ENCODE measurements around the gene UST. TPM values are rescaled to one million over a fixed set of nuclear protein-coding genes. Genes with fewer than 3 reads are reported as not detected.
"Not testable (repeated sequence)": the region's sequence is repeated elsewhere in the genome, so short reads cannot be mapped to it uniquely, and the experiment has no call there.

Gene UST
- total RNA-seq, 1 experiment from 2014 or later, result 3.9 TPM

- BruUV-seq (replicated peaks), result no TSS peak
- Histone ChIP-seq H2AFZ (ENCODE audit: low read length) (no peak overlapping the region), H3K9me2 (replicated peaks; ENCODE audit: low read length) (no peaks in the 10 kb centered on the region), H3K27ac (ENCODE audit: low read length) (no peak overlapping the region), H3K79me2 (ENCODE audit: low read length) (no peaks in the 10 kb centered on the region), H3K4me2 (ENCODE audit: low read length) (no peak overlapping the region), H3K9me3 (ENCODE audit: low read length) (no peaks in the 10 kb centered on the region), H3K4me1 (ENCODE audit: insufficient read depth, low read length) (peaks cover 34% of the 10 kb centered on the region), H3K36me3 (ENCODE audit: low read depth, low read length) (0 out of 2 replicates have a peak, but pooled peaks cover 5% of the 10 kb centered on the region), H3K9ac (ENCODE audit: low read length) (no peak overlapping the region), H3F3A (ENCODE audit: low read length, unreplicated experiment) (no peaks in the 10 kb centered on the region), H3K27me3 (ENCODE audit: low read length) (no peaks in the 10 kb centered on the region), H3K4me3 (ENCODE audit: low read length) (no peak overlapping the region), H4K20me1 (ENCODE audit: low read length) (no peaks in the 10 kb centered on the region)
- ATAC-seq (no peak), DNase-seq (no peak)
- intact Hi-C loops (cut with micrococcal nuclease), result no loop called here
- POLR2A ChIA-PET (ENCODE audit: unreplicated experiment), result no interaction called here
- CTCF ChIA-PET, result no interaction called here
- no peak for TF ChIP-seq EZH2 (IDR thresholded peaks at IDR 0.05; ENCODE audit: low read length, unreplicated experiment)
- no peak for TF ChIP-seq CTCF (conservative IDR thresholded peaks at IDR 0.05; ENCODE audit: low read depth, low read length)
- TF ChIP-seq EZH2phosphoT487 (IDR thresholded peaks at IDR 0.05; ENCODE audit: borderline replicate concordance, low read length), result no peak
Observed at GRCh38 chr6:149001422-149001821, 254.6 kb downstream of the UST start.

- no TSS peak for BruUV-seq (replicated peaks)
- H3K4me1 ChIP-seq (ENCODE audit: insufficient read depth, low read length), result peaks cover 34% of the 10 kb centered on the region
- ChIA-PET POLR2A (ENCODE audit: unreplicated experiment) (no interaction called here), CTCF (no interaction called here)
- no peaks in the 10 kb centered on the region for H3K27me3 ChIP-seq (ENCODE audit: low read length)
- peak overlapping the region; percentile 66 for H3K27ac ChIP-seq (ENCODE audit: low read length)
- no peak overlapping the region for H2AFZ ChIP-seq (ENCODE audit: low read length)
- intact Hi-C loops (cut with micrococcal nuclease), result loop anchor here (1.0 kb wide), 1 partner anchor 9 kb away; no protein-coding TSS in a partner anchor
- H3K9ac ChIP-seq (ENCODE audit: low read length), result no peak overlapping the region
- DNase-seq (peak; percentile 90), ATAC-seq (peak; percentile 68)
- H3K4me2 ChIP-seq (ENCODE audit: low read length), result peak overlapping the region; percentile 27
- H3K36me3 ChIP-seq (ENCODE audit: low read depth, low read length), result 0 out of 2 replicates have a peak, but pooled peaks cover 5% of the 10 kb centered on the region
- no peaks in the 10 kb centered on the region for H3K9me3 ChIP-seq (ENCODE audit: low read length)
- H4K20me1 ChIP-seq (ENCODE audit: low read length), result no peaks in the 10 kb centered on the region
- H3K4me3 ChIP-seq (ENCODE audit: low read length), result no peak overlapping the region
- no peaks in the 10 kb centered on the region for H3K9me2 ChIP-seq (replicated peaks; ENCODE audit: low read length)
- TF ChIP-seq EZH2phosphoT487 (IDR thresholded peaks at IDR 0.05; ENCODE audit: borderline replicate concordance, low read length), result no peak
- H3K79me2 ChIP-seq (ENCODE audit: low read length), result no peaks in the 10 kb centered on the region
- no peaks in the 10 kb centered on the region for H3F3A ChIP-seq (ENCODE audit: low read length, unreplicated experiment)
Observed at GRCh38 chr6:149003560-149003959, 256.7 kb downstream of the UST start.

- ChIA-PET POLR2A (ENCODE audit: unreplicated experiment) (no interaction called here), CTCF (no interaction called here)
- BruUV-seq (replicated peaks), result no TSS peak
- Histone ChIP-seq H3K4me2 (ENCODE audit: low read length) (no peak overlapping the region), H3K9me2 (replicated peaks; ENCODE audit: low read length) (no peaks in the 10 kb centered on the region), H3K27ac (ENCODE audit: low read length) (no peak overlapping the region), H4K20me1 (ENCODE audit: low read length) (no peaks in the 10 kb centered on the region), H3K9me3 (ENCODE audit: low read length) (no peaks in the 10 kb centered on the region), H3K27me3 (ENCODE audit: low read length) (no peaks in the 10 kb centered on the region), H3K79me2 (ENCODE audit: low read length) (no peaks in the 10 kb centered on the region), H3K4me3 (ENCODE audit: low read length) (no peak overlapping the region), H3K4me1 (ENCODE audit: insufficient read depth, low read length) (peaks cover 23% of the 10 kb centered on the region), H3F3A (ENCODE audit: low read length, unreplicated experiment) (no peaks in the 10 kb centered on the region), H2AFZ (ENCODE audit: low read length) (no peak overlapping the region), H3K36me3 (ENCODE audit: low read depth, low read length) (0 out of 2 replicates have a peak, but pooled peaks cover 5% of the 10 kb centered on the region), H3K9ac (ENCODE audit: low read length) (no peak overlapping the region)
- intact Hi-C loops (cut with micrococcal nuclease), result no loop called here
- DNase-seq (no peak), ATAC-seq (no peak)
- TF ChIP-seq CTCF (conservative IDR thresholded peaks at IDR 0.05; ENCODE audit: low read depth, low read length) (no peak), EZH2phosphoT487 (IDR thresholded peaks at IDR 0.05; ENCODE audit: borderline replicate concordance, low read length) (no peak), EZH2 (IDR thresholded peaks at IDR 0.05; ENCODE audit: low read length, unreplicated experiment) (no peak)
Observed at GRCh38 chr6:149004664-149005063, 257.8 kb downstream of the UST start.

GRCh38 chr6:149006236-149006635, 259.4 kb downstream of the UST start:
- H3K9me2 ChIP-seq (replicated peaks; ENCODE audit: low read length); DNase-seq; H3K79me2 ChIP-seq (ENCODE audit: low read length); H2AFZ ChIP-seq (ENCODE audit: low read length); H3K9me3 ChIP-seq (ENCODE audit: low read length); ATAC-seq; H3K36me3 ChIP-seq (ENCODE audit: low read depth, low read length); H3K4me3 ChIP-seq (ENCODE audit: low read length); intact Hi-C loops (cut with micrococcal nuclease); H3K9ac ChIP-seq (ENCODE audit: low read length); POLR2A ChIA-PET (ENCODE audit: unreplicated experiment); H3K27ac ChIP-seq (ENCODE audit: low read length); BruUV-seq (replicated peaks); H3K4me2 ChIP-seq (ENCODE audit: low read length); H4K20me1 ChIP-seq (ENCODE audit: low read length); H3K27me3 ChIP-seq (ENCODE audit: low read length); H3F3A ChIP-seq (ENCODE audit: low read length, unreplicated experiment); CTCF ChIA-PET: not testable (repeated sequence)
- H3K4me1 ChIP-seq (ENCODE audit: insufficient read depth, low read length), result peaks cover 20% of the 10 kb centered on the region
